ENCODE results near the gene STK4. TPM values are rescaled to one million over a fixed set of nuclear protein-coding genes. Genes with fewer than 3 reads are reported as not detected.

Gene STK4
- total and polyA plus RNA-seq, 12 donors = 7.1 to 39.3 (median 28.0) TPM

DNA sequence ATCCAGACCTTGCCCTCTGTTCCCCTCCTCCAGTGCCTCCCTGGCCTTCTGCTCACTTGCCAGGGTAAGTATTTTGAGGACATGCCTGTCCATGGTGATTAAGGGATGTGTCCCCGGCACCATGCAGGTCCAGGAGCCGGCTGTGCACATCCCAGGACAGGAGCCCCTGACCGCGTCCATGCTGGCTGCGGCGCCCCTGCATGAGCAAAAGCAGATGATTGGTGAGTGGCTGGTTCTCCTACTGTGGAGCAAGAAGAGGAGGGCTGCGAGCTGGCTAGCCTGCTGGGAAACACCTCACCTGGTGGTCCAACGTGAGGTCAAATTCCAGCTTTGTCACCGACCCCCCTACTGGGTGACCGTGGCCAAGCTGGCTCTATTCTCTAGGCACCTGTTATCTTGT is 29.8 kb upstream of the STK4 start:
- Histone ChIP-seq H3K4me3 (no peak overlapping the region), H3K27ac (no peak overlapping the region), H3K4me1 (replicated peaks in 1 of 2) (no peaks in the 10 kb centered on the region), H3K9me3 (replicated peaks in 1 of 3) (no peaks in the 10 kb centered on the region), H3K27me3 (no peaks in the 10 kb centered on the region), H3K36me3 (replicated peaks in 1 of 2) (peaks cover 0 to 8% of the 10 kb centered on the region in 2 donors)
- WGBS, 4 donors = 94 to 100% (median 97%) methylated on average over 4 to 10 of the region's 10 CpGs
- no peak for DNase-seq
- intact Hi-C loops (cut with DNase I) = no loop called here
- TF ChIP-seq CTCF (IDR thresholded peaks at IDR 0.05) (no peak), POLR2A (IDR thresholded peaks at IDR 0.05) (no peak)

DNA sequence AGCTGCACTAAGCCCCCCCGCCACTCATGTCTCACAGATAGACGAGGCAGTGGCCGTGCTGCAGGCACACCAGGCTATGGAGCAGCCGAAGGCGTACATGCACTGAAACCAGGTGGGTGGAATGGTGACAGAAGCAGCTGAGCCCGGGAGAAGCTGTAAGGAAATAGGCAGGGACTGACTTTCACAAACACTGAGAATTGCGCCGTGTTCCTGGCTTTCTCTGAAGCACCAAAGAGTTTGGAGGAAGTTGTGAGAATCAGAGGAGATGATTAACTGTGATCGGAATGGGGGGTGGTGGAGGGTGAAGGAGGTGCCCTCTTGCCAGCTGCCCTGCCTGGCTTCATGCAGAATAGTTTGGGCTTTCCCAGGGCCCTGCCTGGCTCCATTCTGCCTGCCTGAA is 27.7 kb upstream of the STK4 start:
- WGBS, 4 donors = 84 to 88% (median 87%) methylated on average over 9 of the region's 9 CpGs
- H3K4me3 ChIP-seq = no peak overlapping the region
- intact Hi-C loops (cut with DNase I) = no loop called here
- no peaks in the 10 kb centered on the region for H3K4me1 ChIP-seq (replicated peaks in 1 of 2)
- H3K27me3 ChIP-seq = no peaks in the 10 kb centered on the region
- peaks cover 0 to 29% of the 10 kb centered on the region in 2 donors for H3K36me3 ChIP-seq (replicated peaks in 1 of 2)
- DNase-seq = no peak
- no peak for TF ChIP-seq POLR2A (IDR thresholded peaks at IDR 0.05)
- TF ChIP-seq CTCF (IDR thresholded peaks at IDR 0.05) = no peak
- H3K9me3 ChIP-seq (replicated peaks in 1 of 3) = no peaks in the 10 kb centered on the region
- H3K27ac ChIP-seq = no peak overlapping the region

DNA sequence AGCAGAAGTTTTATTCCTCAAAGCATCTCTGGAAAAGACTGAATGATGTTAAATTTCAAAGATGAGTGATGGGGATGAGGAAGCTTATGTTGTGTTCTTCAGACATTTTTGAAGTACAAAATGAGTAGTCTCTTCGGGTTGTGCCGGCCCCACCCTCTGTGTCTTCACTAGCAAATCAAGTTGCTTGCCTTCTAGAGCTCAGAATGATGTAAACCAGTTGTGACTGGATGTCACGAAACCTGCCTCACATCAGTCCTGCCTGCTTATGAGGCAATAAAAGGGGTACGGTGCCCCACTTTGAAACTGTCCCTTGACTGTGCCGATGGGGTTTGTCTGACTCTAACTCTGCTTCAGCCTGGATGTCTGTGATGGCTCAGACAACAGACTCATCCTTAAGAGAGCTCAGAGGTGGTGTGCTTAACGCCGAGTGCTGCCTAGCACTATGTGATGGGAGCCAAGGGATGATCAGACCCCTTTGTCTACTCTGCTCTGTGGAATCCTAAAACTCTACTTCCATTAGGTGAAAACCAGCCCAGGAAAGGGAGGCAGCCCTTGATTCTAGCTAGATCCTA is 25.1 kb upstream of the STK4 start:
- intact Hi-C loops (cut with DNase I) = no loop called here
- Histone ChIP-seq H3K9me3 (replicated peaks in 1 of 3) (no peaks in the 10 kb centered on the region), H3K4me3 (no peak overlapping the region), H3K36me3 (replicated peaks in 1 of 2) (peaks cover 0 to 39% of the 10 kb centered on the region in 2 donors), H3K4me1 (replicated peaks in 1 of 2) (peaks cover 0 to 8% of the 10 kb centered on the region in 2 donors), H3K27ac (no peak overlapping the region), H3K27me3 (no peaks in the 10 kb centered on the region)
- TF ChIP-seq CTCF (IDR thresholded peaks at IDR 0.05) (no peak), POLR2A (IDR thresholded peaks at IDR 0.05) (no peak)
- no peak for DNase-seq
- 87 to 92% (median 90%) methylated on average over 7 of the region's 7 CpGs for WGBS, 4 donors

GRCh38 chr20:44942264-44942973 is 23.9 kb upstream of the STK4 start:
- no peak for DNase-seq
- intact Hi-C loops (cut with DNase I) = no loop called here
- TF ChIP-seq CTCF (IDR thresholded peaks at IDR 0.05) (no peak), POLR2A (IDR thresholded peaks at IDR 0.05) (no peak)
- Histone ChIP-seq H3K27ac (no peak overlapping the region), H3K27me3 (no peaks in the 10 kb centered on the region), H3K36me3 (replicated peaks in 1 of 2) (peaks cover 0 to 49% of the 10 kb centered on the region in 2 donors), H3K4me1 (replicated peaks in 1 of 2) (peaks cover 0 to 8% of the 10 kb centered on the region in 2 donors), H3K4me3 (no peak overlapping the region), H3K9me3 (replicated peaks in 1 of 3) (no peaks in the 10 kb centered on the region)
- 50 to 75% (median 72%) methylated on average over 1 to 4 of the region's 4 CpGs for WGBS, 4 donors

Data from adrenal gland (tissue), 12 donors.